NCI-H2227 (cell line): Measurements from ENCODE around the gene BOK.

Source experiments
- DNase-seq: peaks from one replicate; lab custom pipeline; 2025; ENCODE audit not compliant: unreplicated experiment; lab: John Stamatoyannopoulos, UW

The BOK gene

GRCh38 chr2:241618829-241619228 lies 60.3 kb downstream of the BOK start:
- DNase-seq: no peak

DNA sequence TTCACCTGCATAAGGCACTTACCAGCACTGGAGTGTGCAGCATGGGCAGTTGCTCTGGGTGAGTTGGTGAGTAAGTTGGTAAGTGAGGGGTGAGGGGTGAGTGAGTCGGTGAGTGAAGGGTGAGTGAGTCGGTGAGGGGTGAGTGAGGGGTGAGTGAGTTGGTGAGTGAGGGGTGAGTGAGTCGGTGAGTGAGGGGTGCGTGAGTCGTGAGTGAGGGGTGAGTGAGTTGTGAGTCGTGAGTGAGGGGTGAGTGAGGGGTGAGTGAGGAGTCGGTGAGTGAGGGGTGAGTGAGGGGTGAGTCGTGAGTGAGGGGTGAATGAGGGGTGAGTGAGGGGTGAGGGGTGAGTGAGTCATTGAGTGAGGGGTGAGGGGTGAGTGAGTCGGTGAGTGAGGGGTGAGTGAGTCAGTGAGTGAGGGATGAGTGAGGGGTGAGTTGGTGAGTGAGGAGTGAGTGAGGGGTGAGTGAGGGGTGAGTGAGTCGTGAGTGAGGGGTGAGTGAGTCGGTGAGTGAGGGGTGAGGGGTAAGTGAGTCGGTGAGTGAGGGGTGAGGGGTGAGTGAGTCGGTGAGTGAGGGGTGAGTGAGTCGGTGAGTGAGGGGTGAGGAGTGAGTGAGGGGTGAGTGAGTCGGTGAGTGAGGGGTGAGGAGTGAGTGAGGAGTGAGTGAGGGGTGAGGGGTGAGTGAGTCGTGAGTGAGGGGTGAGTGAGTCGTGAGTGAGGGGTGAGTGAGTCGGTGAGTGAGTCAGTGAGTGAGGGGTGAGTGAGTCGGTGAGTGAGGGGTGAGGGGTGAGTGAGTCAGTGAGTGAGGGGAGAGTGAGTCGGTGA lies 61.3 kb downstream of the BOK start:
- no peak for DNase-seq

- DNase-seq: no peak
These were observed 61.8 kb downstream of the BOK start for GRCh38 chr2:241620419-241620769.
